Measurements from ENCODE around the gene ERAP2.
"Not testable (repeated sequence)": the region's sequence is repeated elsewhere in the genome, so short reads cannot be mapped to it uniquely, and the experiment has no call there.

Gene ERAP2

DNA sequence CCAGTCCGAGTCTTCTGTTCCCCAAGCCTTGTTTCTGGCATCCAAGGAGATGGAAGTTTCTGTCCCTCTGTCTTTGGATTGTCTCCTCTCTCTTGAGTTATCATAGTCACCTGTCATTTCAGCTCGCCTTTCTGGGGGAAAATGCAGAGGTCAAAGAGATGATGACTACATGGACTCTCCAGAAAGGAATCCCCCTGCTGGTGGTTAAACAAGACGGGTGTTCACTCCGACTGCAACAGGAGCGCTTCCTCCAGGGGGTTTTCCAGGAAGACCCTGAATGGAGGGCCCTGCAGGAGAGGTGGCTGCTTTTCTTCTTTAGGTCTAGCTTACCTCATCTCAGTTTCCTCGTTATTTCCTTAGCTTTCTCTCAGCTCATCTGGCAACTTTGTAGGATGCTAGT is 25.1 kb downstream of the ERAP2 start:
- DNase-seq: no peak

DNA sequence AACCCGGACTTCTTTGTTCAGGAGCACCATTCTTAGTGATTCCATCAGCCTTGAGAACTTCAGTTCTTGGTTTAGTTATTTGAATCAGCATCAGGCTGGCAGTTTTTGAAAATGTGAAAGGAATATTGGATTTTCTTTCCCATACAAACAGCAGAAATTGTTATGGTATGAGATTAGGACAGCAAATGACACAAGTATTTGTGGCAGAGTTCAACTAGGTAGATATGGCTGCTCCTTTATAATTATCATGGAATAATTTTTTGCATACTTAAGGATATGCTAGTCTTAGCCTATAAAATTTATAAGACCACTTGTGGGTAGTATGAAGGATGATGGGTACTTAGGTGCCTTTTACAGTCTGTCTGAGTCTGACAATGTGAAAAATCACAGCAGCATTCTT is 25.5 kb downstream of the ERAP2 start:
- no peak for DNase-seq

DNA sequence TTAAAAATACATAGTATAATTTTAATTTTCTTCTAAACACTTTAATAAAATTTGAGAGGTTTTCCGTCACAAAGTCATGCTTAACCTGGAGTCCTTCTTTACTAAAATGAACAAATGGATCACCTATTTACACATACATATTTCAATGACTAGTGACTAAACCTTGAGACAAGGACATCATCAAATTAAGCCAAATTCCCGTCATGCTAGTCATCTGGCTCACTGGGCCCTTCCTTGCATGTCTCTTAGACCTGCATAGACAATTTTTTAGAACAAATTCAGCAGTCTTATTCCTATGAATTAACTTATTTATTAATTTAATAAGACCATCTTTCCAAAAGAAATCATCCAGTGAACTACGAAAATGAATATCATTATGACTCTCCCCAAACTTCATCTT is 26.6 kb downstream of the ERAP2 start:
- no peak for DNase-seq

DNA sequence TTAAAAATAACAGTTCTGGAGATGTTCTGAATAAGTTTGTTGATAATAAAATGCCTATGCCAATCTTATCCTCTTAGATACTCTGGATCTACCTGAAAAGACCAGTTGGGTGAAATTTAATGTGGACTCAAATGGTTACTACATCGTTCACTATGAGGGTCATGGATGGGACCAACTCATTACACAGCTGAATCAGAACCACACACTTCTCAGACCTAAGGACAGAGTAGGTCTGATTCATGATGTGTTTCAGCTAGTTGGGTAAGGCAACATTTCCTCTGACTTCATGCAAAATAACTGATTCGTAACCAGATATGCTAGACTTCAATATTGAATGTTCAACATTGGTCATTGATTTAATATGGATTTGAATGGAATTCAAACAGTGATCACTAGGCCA is 27.0 kb downstream of the ERAP2 start:
- DNase-seq: no peak

DNA sequence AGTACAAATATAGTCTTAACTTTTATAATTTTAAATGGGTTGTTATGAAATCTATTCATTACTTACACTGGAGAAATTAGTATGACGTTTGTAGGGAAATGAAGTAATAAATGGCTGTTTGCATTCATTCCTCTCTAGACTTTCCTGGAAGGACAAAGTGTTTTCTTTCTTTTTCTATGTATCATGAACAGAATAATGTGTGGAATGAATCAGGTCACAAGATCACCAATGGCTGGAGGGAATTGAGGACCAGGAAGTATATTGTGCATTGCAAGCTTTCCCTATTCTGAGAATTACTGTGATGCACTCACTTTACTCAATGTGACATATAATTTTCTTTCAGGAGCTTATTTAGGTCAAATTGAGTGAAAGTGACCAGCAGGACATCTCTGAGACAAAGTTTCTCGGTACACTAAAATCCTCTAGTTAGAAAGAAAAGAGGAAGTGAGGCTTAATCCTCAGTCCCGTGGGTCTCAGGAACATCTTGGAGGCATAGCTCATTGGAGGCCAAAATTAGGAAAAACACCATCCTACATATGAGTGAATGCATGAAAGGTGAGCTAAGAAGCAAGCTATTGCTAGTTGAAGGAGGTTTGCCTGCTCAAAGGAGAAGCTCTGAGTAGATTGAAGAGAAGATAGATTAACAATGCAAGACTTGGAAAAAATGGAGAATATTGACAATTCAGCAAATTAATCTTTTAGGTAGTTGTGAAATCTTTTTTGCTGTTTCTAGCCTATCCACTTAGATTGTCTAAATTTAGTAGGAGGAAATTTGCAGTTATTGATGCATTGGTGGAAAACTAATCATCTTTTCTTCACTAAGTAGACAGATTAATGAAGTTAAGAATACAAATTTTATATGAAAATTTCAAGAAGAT is 28.0 kb downstream of the ERAP2 start:
- no peak for DNase-seq

DNA sequence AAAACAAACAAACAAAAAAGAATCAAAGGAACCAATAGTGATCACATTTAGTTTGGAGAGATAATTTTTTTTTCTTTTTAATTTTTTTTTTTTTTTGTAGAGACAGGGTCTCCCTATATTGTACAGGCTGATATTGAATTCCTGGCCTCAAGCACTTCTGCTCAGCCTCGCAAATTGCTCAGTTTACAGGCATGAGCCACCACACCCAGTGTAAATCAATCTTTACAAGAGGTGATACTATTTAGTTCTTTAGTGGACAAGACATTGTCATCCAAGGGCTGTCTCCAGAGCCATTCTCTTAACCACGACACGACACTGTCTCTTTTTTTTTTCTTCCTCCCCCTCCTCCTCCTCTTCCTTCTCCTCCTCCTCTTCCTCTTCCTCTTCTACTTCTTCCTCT is 29.6 kb downstream of the ERAP2 start:
- DNase-seq: no peak

DNA sequence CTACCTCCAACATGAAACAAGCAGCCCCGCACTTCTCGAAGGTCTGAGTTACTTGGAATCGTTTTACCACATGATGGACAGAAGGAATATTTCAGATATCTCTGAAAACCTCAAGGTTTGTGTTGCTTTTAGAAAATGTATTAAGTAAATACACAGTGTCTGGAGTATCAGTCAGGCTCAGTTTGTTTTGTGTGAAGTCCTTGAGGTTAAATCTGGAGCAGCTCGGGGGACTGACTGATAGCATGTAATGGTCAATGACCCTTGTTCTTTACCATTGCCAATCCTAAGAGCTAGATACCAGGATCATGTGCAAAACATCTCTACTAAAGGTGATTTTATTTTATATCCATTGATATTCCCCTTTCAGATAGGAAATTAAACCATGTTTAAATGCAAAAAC is 32.7 kb downstream of the ERAP2 start:
- no peak for DNase-seq

DNA sequence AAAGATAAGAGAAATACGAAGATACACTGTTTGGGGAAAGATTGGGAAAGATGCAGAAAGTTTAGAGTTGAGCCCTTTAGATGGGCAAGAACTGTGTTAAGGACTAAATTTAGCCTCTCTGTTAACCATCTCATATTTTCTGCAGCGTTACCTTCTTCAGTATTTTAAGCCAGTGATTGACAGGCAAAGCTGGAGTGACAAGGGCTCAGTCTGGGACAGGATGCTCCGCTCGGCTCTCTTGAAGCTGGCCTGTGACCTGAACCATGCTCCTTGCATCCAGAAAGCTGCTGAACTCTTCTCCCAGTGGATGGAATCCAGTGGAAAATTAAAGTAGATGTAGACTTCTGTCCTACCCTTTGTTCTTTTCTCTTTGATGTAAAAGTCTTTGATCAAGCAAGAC is 33.1 kb downstream of the ERAP2 start:
- no peak for DNase-seq

DNA sequence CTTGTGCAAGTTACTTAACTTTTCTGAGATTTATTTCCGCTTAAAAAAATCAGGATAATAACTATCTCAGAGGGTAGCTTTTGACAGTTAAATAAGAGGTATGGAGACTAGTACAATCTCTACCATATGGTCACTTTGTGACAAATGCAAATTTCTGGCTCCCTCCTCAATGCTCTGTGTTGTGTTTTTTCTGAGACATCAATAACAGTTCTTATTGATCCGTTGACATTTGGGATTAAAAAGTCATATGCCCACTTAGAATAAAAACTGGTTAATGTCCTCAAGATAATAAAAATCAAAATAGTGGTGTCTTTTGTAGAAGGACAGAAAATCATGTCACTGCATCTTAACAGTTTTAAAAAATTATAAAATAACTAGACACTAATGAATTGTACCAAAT is 34.8 kb downstream of the ERAP2 start:
- DNase-seq: no peak

DNA sequence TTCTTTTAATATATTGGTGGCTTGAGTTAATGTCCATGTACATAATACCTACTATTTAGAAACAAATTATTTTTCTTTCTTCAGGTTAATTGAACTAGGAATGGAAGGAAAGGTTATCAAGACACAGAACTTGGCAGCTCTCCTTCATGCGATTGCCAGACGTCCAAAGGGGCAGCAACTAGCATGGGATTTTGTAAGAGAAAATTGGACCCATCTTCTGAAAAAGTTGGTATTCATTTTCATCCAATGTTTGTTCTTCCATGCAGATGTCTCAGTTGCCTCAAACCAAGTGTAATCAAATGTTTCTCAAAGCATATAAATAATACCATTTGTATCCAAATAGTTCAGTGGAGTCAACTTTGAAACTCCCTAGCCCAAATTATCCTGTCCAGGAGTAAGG is 36.9 kb downstream of the ERAP2 start:
- DNase-seq: no peak

DNA sequence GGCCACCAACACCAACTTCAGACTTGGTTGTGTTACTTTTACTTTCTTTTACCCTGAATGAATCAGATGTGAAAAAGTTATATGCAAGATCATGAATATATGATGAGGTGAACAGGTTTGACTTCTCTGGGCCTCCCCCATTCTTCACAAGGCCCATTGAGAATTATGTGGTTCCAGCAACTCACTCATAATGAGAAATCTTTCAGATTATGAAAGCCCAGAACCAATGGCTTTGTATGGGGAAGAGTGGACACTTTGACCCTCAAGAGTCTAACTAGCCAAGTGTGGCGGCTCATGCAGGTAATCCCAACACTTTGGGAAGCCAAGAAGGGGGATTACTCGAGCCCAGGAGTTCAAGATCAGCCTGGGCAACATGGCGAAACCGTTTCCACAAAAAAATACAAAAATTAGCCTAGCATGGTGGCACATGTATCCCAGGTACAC is 43.5 kb downstream of the ERAP2 start:
- no peak for DNase-seq

DNA sequence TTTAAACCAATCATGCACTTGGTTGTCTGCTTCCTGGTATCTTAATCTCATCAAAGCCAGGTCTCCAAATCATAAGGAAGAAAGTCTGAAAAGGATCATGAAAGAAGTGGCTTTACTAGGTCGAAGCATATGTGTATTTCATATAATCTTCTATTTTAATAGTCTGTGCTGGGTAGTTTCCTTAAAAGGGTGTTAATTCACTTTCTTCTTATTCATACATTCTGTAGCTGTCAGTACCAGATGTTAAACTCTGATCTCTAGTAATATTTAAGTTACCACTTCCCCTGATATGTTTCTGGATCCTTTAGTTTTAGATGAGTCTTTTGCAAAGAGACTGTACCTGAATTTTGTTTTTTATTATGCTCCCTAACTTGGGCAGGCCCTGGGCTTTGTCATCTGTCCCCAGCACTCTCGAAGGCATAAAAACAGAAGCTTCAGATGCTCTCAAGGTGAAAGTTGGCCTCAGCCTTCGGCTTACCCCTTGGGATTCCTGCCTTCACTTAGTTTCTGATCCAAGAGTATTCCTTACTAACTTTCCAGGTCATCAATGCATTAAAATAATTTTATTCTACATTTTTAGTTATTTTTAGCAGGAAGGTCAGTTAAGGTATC is 44.5 kb downstream of the ERAP2 start:
- DNase-seq: no peak

DNA sequence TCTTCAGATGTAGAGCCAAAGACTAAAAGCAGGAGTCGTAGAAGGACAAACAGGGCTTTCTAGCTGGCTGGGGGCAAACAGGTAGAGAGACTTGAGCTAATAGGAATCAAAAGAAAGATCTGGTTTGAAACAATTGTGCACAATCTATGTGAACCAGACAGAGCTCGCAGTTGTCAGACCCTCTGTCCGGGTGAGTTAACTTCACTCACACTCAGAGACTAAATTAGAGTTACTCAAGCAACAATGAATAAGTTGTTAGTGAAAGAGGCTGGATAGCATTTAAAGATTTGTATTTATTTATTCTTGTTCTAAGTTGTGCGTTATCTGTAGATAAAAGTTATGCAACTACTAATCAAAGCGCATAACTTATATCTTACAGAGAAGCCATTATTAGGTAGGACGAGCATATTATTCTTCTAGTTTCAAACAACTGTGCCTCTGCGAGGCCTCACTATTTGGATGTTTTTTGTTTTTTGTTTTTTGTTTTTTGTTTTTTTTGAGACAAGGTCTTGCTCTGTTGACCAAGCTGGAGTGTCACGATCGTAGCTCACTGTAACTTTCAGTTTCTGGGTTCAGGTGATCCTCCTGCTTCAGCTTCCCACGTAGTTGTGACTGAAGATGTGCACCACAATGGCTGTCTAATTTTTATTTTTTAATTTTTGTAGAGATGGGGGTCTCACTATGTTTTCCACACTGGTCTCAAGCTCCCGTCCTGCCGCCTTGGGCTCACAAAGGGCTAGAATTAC is 46.4 kb downstream of the ERAP2 start:
- no peak for DNase-seq

DNA sequence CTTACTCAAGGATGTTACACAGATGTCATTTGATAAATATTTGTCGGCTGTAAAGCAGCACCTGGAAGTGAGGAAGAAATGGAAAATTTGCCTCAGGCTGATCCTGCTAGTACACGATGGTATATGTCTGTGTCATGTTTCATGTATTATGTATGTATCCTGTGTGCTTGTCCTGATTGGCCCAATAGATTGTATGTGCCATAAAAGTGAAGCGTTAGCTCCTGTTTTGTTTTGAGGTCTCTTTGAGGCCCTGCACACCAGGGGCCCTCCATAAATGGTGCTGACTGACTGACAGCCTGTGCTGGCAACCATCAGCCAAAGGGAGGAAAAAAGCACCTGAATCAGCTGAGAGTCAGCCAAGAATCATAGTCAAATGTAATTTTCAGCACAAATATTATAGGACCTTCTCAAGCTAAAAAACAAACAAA is 47.7 kb downstream of the ERAP2 start:
- DNase-seq: no peak

DNA sequence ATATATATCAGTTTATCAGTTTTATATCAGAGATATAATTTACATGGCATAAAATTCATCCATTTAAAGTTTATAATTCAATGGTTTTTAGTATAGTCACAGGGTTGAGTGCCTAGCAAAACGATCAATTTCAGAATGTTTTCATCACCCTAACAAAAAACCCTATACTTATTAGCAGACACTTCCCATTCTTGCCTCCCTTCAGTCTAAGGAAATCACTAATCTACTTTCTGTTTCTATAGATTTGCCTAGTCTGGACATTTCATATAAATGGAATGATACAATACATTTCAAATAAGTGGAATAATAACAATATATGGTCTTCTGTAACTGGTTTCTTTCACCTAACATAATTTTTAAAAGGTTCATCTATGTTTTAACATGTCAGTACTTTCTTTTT is 50.0 kb downstream of the ERAP2 start:
- no peak for DNase-seq

DNA sequence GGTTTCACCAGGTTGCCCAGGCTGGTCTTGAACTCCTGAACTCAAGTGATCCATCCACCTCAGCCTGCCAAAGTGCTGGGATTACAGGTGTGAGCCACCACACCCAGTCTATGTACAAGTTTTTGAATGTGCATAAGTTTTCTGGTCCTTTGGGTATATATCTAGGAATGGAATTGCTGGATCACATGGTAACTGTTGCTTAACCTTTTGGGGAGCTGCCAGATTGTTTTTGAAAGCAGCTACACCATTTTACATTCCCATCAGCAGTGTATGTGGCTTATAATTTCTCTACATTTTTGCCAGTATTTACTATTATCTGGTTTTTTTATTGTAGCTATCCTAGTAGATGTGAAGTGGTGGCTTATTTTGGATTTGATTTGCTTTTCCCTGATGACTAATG is 50.7 kb downstream of the ERAP2 start:
- no peak for DNase-seq

DNA sequence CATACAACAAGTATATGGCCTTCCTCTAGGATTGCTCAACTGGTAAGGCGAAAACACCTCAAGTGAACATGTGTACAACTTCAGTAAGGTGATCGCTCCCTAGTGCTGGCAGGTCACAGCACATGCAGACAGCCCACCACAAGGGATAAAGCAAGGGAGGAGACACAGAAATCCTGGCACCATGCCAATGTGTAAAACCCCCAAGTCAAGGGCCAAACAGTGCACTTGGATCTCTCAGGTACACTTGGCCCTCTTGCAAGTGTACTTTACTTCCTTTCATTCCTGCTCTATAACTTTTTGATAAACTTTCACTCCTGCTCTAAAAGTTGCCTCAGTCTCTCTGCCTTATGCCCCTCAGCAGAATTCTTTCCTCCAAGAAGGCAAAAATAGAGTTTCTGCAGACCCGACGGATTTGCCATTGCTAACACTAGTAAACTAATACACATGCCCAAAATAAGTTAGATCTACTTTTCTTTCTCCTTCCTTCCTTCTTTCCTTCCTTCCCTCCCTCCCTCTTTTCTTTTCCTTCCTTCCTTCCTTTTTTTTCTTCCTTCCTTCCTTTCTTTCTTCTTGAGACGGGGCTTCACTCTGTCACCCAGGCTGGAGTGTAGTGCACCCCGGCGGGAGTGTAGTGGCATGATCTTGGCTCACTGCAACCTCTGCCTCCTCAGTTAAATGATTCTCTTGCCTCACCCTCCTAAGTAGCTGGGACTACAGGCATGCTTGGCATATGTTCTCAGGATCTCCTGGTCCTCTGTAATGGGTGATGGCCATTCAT is 52.8 kb downstream of the ERAP2 start:
- DNase-seq: no peak

DNA sequence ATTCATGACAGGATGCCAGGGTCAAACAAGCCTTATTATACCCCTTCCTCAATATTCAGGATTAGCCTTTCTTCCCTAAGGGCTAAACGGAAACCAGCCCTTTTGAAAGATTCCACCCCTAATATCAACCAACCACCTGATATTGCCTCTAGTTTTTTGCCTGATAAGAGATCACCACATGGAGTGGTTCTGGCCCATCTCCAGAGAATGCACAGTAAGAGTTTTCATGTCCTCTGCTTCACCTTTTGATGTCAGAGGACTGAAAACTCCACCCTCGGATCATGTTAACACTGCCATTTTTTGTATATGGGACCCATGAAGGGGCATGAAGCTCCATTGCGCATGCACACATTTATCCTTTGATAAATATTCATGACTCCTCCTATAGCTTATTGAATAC is 53.8 kb downstream of the ERAP2 start:
- no peak for DNase-seq

DNA sequence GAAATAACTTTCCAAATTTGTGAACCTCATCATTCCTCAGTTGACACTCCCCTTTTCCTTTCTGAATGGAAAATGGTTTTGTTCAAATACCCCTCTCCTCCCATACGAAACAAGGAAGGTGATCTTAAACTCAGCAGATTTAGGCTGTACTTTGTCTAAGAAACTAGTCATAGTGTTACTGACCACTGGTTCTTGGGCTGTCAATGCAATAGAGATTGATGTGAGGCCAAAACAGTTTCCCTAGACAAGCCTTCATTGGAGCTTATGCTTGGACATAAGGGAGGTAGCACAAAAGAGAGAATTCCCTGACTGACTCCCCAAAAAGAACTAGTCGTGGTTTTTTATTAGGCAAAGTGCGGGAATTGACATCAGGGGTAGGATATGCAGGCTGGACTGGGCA is 54.3 kb downstream of the ERAP2 start:
- no peak for DNase-seq

DNA sequence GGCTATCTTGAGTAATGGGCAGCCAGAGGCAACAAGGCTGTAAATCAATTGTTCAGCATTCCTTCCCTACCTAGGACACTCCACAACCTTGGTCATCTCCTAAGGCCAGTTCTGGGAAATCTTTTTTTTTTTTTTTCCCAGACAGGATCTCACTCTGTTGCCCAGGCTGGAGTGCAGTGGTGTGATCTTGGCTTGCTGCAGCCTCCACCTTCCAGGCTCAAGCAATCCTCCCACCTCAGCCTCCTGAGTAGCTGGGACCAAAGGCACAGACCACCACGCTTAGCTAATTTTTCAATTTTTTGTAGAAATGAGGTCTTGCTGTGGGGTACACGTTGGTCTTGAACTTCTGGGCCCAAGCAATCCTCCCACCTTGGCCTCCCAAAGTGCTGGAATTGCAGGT is 54.7 kb downstream of the ERAP2 start:
- not testable (repeated sequence) for DNase-seq

DNA sequence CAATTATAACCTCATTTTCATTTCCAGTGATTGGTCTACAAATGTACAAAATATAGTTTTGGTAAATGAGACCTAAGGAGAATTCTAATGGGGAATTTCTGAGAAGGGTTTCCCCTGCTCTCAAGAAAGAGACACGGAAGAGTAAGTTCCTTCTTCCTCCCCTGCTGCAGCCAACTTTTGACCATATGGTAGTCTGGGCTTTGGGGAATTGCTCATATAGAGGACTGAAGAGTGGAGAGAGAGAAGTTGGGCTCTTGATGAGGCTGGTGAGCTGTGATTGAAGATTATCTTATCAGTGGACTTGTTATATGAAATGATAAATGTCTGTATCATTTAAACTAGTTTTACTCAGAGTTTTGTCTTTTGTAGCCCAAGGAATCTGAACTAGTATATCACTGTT is 55.3 kb downstream of the ERAP2 start:
- DNase-seq: no peak

DNA sequence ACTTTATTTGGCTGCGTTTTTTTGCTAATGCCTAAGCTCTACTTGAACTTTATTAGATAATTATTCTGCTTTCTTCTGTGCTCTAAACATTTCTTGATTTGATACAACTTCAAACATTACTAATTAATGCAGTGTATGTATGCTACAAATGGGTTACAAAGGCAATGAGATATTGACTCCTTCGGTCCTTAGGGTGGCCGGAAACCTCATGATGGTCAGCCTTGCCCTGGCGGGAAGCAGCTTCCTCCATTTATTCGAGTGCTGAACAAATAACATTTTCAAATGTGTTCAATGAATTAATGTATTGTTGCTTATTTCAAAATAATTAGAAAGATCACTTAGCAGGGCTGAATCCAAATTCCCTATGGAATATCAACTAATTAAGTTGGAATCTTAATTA is 55.7 kb downstream of the ERAP2 start:
- DNase-seq: no peak
